ENCODE measurements around the gene ATF7IP2. TPM values are rescaled to one million over a fixed set of nuclear protein-coding genes. Genes with fewer than 3 reads are reported as not detected.
A peak's percentile ranks its signal among the peaks of the same experiment; 100 is the strongest.

The ATF7IP2 gene
- total and polyA plus RNA-seq, 2 of the 13 experiments (the other 11 are each of a cell fraction or from before 2014, with no cell fraction given): 117 to 217 TPM

GRCh38 chr16:10521681-10522274 is 135.9 kb downstream of the ATF7IP2 start (continued):
- TF ChIP-seq ZNF619 (CRISPR knock-in tag; IDR thresholded peaks at IDR 0.05) (no peak), HNRNPUL1 (IDR thresholded peaks at IDR 0.05; ENCODE audit: low read depth, low read length) (no peak), ZBTB8A (CRISPR knock-in tag; IDR thresholded peaks at IDR 0.05; ENCODE audit: borderline replicate concordance, low read depth) (no peak), NCOR1 (IDR thresholded peaks at IDR 0.05; ENCODE audit: borderline replicate concordance, low read length) (no peak), DR1 (CRISPR knock-in tag; IDR thresholded peaks at IDR 0.05) (no peak), NCOA1 (CRISPR knock-in tag; IDR thresholded peaks at IDR 0.05) (no peak), SNAI1 (CRISPR knock-in tag; IDR thresholded peaks at IDR 0.05; ENCODE audit: borderline replicate concordance) (no peak), ZKSCAN8 (CRISPR knock-in tag; IDR thresholded peaks at IDR 0.05; ENCODE audit: borderline replicate concordance) (no peak), NFATC3 (CRISPR knock-in tag; IDR thresholded peaks at IDR 0.05) (peak; percentile 35; the same call in 1 of the 2 replicates), THAP11 (CRISPR knock-in tag; IDR thresholded peaks at IDR 0.05) (0 out of 2 replicates have a peak, but pooled peaks have one; percentile 43), TBL1XR1 (IDR thresholded peaks at IDR 0.05; ENCODE audit: borderline replicate concordance, low read length, partially characterized antibody) (peak; percentile 26), ZNF329 (CRISPR knock-in tag; IDR thresholded peaks at IDR 0.05; ENCODE audit: low read depth) (no peak), ZNF3 (CRISPR knock-in tag; IDR thresholded peaks at IDR 0.05) (no peak), BATF2 (CRISPR knock-in tag; IDR thresholded peaks at IDR 0.05) (no peak), MXI1 (IDR thresholded peaks at IDR 0.05; ENCODE audit: borderline replicate concordance, low read depth, low read length) (no peak), ARID3A (IDR thresholded peaks at IDR 0.05; ENCODE audit: low read depth, low read length) (peak; percentile 87), ATF6 (CRISPR knock-in tag; conservative IDR thresholded peaks at IDR 0.05) (no peak), NR1H2 (CRISPR knock-in tag; IDR thresholded peaks at IDR 0.05; ENCODE audit: borderline replicate concordance, low read depth) (no peak), SRY (CRISPR knock-in tag; IDR thresholded peaks at IDR 0.05) (no peak), ZSCAN21 (CRISPR knock-in tag; IDR thresholded peaks at IDR 0.05; ENCODE audit: borderline replicate concordance) (no peak), MAX (IDR thresholded peaks at IDR 0.05) (no peak), NFKB2 (CRISPR knock-in tag; IDR thresholded peaks at IDR 0.05; ENCODE audit: borderline replicate concordance) (no peak), GATAD1 (CRISPR knock-in tag; IDR thresholded peaks at IDR 0.05) (0 out of 2 replicates have a peak, but pooled peaks have one; percentile 7), ZNF556 (CRISPR knock-in tag; IDR thresholded peaks at IDR 0.05; ENCODE audit: borderline replicate concordance) (no peak), ZNF615 (CRISPR knock-in tag; IDR thresholded peaks at IDR 0.05; ENCODE audit: borderline replicate concordance) (no peak), CEBPG (CRISPR knock-in tag; IDR thresholded peaks at IDR 0.05) (peak; percentile 65), ZNF891 (CRISPR knock-in tag; IDR thresholded peaks at IDR 0.05) (no peak), ZNF180 (CRISPR knock-in tag; IDR thresholded peaks at IDR 0.05; ENCODE audit: borderline replicate concordance, low read depth) (no peak), ZNF138 (CRISPR knock-in tag; IDR thresholded peaks at IDR 0.05; ENCODE audit: low read depth) (no peak)
